Kidney tubule cell (primary cell): ENCODE data around the gene CD55.

ENCODE experiments used
- DNase-seq: peaks from one replicate; pipeline ENCODE4 v3.0.0-alpha.2; 2018; ENCODE audit warnings: low spot score

The CD55 gene

DNA sequence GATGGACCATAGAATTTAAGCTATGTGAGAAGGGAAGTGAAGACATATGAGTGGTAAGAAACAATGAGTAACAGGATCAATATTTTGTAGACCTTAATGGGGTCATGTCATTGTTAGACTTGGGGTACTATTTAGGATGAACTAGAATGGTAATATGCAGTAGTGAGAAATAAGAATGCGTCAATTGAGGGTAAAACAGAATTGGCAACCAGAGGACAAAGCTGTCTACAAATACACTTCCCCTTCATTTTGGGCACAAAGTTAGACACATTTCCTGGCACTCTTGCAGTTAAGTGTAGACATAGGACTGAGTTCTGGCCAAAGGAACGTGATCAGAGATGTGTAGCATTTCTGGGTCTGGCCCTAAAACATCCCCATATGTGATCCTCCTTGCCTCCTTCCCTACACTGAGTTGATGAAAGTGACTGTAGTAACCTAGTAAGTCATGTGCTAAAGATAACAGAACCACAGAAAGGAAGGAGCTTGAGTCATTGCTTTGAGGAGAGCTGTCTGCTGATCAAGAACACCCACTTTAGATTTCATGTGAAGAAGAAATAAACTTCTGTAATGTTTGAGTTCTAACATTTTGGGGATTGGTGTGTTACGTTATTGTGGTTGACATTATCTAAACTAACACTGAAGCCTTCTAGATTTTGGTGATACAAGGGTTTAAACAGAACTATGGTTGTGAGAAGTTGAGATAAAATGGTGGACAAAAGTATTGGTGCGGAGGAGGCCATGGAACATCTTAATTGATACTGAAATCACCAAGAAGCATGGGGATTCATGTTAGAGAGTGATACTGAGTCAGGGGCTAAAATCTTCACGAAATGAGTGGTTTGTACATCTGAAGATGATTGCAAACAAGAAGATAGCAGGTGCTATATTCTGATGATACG is 41.7 kb downstream of the CD55 start:
- DNase-seq, result peak; percentile 37

DNA sequence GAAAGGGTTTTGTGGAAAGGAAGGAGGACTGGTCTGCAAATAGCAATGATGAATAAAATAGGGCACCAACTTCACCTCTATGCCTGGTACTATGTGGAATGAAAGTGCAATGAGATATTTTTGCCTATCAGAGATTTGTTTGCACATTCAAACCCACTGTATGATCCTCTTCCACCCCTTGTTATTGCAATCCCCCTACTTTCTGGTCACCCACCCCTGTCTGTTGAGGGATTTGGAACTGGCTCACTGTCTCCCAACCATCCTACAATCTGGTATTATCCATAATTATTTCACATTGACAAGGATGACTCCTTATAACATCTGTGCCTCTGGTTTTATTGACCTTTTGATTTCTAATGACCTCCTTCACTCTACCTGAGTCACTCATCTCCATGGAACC is 42.4 kb downstream of the CD55 start:
- no peak for DNase-seq

DNA sequence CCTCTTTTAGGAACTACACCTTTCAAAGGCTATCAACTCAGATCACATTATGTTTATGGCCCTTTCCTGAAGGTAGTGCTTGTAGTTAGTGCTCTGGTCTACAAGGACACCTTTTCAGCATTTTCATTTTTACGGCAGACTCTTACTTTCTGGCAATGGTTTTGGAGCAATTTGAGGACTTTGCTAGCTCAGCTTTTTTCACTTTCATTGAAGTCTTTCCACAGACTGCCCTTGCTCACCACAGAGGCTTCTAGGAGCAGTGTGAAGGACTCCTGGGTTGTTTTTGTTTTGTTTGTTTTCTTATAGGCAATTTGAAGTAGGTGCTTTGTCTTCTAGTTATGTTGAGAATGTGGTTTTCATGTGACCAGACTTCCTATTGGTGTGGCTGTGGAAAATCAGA is 43.1 kb downstream of the CD55 start:
- no peak for DNase-seq

DNA sequence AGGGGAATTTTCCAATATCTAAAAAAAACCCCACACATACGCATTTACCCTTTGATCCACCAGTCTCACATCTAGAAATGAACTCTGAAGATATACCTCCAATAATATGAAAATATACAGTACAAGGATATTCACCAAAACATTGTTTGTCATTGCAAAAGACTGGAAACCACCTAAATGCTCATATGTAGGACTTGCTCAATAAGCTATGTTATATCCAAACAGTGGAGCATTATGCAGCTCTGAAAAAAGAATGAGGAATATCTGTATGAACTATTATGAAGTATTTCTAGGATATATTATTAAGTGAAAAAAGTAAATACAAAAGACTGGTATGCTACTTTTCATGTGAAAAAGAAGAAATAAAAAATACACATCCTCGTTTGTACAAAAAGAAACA is 43.6 kb downstream of the CD55 start:
- no peak for DNase-seq

DNA sequence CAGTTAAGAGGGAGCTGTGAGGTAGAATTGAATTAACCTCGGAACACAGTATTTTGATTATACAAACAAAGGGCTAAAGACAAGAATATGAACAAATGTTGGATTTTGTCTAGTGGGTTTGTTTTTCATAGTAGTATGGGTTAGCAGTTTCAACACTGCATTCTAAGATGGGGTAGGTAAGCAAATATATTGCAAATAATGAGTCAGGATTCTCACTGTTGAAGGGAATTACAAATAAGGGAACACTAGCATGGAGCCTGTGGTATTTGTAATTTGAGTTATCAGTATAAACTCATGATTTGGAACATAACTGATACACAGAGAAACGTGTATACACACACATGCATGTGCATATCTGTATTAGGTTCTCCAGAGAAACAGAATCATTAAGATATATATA is 44.5 kb downstream of the CD55 start:
- DNase-seq, result no peak

DNA sequence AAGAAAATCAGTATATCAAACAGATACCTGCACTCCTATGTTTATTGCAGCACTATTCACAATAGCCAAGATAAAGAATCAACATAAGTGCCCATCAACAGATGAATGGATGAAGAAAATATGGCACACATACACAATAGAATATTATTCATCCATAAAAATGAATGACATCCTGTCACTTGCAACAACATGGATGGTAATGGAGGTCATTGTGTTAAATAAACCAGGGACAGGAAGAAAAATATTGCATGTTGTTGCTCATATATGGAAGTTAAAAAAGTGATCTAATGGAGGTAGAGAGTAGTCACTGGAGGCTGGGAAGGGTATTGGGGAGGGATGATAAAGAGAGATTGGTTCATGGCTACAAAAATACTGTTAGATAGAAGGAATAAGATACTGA is 67.2 kb downstream of the CD55 start:
- DNase-seq, result no peak

DNA sequence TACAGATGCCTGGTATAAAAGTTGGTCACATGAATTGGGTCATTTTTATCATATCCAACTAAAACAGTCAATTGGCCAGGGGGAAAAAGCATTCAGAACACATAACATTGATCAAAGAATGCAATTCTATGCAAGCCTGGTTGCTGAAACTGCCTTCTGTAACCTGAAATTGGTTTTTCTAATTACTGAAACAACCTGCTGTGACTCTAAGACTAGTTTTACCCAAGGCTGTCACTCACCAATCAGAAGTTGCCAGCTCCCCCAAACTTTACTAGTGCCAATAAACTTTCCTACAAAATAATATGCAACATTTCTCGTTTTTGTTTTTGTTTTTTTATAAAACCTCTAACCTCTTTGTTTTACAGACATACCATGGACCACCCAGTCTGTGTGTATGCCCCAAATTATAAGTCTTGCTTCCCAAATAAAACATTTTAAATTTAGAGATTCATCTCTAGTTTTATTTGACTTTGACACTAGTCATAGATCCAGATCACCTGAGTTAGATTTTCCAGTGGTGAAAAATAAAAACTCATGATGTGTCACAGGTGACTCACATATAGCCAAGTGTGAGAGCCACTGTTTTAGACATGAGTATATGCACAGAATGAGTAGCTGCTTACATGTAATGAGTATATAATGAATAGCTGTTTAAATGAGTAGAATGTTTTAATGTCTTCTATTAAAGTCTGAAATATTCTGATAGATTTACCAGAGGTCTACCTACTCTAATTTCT is 68.4 kb downstream of the CD55 start:
- DNase-seq, result peak; percentile 86

DNA sequence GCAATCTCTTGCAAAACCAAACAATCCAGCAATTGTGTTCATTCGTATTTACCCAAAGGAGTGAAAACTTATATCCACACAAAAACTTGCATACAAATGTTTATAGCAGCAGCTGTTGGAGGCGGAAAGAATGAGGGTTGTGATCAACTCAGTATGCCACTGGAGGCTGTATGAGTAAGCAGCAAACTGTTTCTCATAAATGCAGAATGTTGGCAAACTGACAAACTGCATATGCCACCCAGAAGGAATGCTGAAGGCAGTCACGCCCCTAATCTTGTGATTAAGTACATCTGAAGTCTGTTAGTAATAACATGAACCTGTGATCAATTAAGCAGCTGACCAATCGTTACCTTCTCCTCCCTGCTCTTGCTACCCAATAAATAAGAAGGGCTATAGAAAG is 72.1 kb downstream of the CD55 start:
- DNase-seq, result peak; percentile 97

DNA sequence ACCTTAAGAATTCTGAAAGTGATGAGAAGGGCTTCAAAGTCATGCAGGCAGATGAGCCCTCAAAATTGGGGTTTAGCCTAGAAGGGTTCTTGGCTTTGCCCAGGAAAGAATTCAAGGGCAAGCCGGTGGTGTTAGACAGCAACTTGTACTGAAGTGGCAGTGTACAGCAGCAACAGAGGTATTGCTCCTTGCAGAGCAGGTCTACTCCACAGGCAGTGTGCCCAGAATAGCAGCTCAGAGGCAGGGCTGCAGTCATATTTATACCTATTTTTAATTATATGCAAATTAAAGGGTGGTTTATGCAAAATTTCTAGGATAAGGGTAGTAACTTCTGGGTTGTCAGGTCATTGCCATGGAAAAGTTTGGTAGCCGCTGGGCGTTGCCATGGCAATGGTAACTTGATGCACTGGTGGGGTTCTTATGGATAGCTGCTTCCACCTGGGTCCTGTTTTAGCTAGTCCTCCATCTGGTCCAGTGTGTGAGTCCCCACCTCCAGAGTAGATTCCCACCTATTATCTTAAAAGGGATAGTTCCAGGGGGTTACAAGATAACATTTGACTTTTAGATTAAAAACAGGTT is 74.8 kb downstream of the CD55 start:
- no peak for DNase-seq

DNA sequence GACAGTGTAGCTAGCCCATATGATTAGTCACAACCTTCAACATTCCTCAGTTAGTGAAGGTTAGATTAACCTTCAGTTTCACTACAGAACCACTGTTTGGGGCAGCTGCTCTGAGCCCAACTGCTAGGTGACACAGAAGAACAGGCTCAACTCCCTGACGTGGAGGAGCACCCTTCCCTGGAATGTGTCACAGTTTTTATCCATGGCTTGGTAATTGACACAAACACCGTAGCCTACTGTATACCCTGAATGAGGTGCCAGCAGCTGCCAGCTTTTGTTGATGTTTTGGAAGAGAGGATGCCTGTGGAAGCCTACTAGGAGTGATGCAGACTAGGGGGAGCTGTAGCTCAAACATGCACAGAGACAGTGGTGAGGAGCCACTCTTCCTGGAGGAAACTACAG is 76.0 kb downstream of the CD55 start:
- peak; percentile 69 for DNase-seq

DNA sequence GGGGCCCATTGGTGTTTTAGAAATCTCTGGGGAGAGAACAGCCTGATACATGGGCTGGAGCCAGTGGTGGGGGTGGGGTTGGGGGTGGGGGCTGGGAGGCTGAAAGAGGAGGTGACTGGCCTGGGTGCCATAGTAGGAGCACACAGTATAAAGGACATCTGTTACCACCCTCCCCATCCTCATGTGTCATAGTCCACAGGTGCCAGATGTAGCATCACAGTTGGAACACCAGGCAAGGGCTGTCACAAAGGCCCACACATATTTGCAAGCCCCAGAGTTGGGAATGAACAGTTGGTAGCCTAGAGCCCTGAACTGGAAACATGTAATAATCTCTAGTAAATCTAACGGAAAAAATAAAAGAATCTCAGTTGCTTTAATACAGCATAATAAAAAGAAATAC is 77.5 kb downstream of the CD55 start:
- no peak for DNase-seq

DNA sequence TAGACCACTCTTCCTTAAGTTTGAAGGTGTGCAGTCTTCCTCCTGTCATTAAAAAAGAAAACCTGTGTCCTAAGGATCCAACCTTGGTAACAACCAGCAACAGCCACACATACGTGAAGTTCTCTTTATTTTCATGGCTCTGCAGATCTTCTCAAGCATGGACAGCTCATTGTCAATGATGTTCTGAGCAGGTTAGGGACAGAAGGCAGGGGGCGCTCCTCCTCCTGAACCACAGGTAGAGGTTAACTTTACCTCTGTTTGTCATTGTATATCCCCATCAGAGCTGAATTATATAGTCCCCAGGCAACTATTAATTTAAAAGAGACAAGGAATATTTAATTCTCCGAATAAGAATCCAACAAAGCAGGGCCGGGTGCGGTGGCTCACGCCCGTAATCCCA is 80.1 kb downstream of the CD55 start:
- no peak for DNase-seq

DNA sequence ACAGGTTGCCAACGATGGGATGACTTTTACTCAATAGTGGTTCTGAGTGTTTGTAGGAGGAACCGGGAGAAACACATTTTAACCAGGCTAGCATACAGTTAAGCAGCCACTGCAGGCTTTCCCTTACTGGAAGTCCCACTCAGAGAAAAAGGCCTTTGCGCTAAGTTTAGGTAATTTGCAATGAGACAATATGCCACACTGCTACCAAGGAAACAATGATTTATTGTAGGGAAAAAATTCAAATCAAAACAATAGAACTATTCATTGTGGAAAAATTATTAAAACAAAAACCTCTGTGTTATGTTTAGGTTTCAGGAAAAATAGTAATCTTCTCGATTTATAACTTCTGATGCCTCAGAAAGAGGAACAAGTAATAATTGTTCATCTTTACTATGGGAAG is 81.3 kb downstream of the CD55 start:
- no peak for DNase-seq

DNA sequence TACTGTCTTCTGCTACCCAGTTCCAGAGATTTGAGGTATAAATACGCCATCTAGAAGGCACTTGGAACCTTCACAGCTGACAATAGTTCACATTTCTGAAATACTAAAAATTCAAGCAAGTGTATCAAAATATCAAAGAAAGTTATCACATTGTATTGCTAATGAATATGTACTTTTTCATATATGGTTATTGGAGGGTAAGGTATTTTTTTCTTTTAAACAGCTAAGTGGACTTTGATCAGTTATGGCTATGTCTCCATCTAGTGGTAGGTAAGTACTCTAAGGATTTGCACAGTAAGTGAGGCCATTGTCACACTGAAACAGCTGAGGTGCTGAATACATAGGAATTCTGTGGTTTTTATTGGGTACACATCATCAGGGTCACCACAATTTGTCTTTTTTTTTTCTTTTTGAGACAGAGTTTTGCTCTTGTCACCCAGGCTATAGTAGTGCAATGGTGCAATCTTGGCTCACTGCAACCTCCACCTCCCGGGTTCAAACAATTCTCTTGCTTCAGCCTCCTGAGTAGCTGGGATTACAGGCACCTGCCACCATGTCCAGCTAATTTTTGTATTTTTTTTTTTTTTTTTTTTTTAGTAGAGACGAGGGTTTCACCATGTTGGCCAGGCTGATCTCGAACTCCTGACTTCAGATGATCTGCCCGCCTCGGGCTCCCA is 83.5 kb downstream of the CD55 start:
- DNase-seq, result peak; percentile 73

DNA sequence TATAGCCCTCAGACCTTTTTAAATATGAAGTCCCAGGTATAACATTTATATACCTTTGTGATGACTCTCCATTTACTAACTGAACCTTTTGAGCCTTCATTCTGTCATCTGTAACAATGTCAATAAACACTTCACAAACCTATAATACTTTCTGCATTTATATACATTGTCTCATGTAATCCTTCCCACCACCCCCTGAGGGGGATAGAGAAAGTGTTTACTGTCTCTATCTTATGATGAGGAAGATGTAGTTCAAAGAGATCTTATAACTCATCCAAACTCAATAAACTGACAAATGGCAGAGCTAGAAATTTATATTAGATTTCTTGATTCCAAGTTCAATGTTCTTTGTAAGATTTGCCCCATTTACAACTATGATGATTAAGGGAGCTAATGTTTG is 84.3 kb downstream of the CD55 start:
- DNase-seq, result no peak

DNA sequence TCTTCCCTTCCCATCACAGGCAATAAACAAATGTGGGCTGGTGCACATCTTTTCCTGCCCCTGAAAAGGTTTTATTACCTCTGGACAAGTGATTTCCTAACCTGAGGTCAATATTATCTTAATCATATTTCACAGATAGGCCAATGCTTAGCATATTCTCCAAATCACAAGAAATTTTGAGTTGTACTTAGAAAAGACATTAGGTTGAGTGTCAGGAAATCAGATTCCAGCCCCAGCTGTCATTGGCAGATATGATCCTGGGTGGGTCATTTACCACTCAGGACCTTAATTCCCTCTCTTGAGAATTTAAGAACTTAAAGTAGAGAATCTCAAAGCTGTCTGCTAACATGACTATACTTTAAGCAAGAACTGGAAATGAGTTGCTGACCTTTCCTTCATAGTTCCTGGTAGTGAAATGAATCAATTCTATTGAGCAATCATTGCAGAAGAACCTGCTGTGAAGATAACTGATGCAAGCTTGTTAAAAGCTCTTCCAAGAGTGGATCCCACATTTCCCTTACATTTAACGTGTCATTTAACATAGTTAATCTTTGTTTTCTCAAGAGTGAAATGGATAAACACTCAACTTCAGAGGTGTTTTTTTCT is 86.3 kb downstream of the CD55 start:
- DNase-seq, result no peak
